IMR-90 (cell line): ENCODE results near the gene HMCES. TPM values are rescaled to one million over a fixed set of nuclear protein-coding genes. Genes with fewer than 3 reads are reported as not detected.

Source experiments
- ATAC-seq: fragments of 200-7000 bp; cut with Tn5 transposase; 2 replicates; pipeline ENCODE4 v1.9.1; 2020; ENCODE audit warnings: low read depth, mild to moderate bottlenecking, moderate library complexity
- BruUV-seq: library from RNA; stranded (reverse); fragments of 400-500 nt; replicated peaks from 2 replicates; lab custom pipeline; 2021; lab: Mats Ljungman, UMichigan
- CTCF ChIA-PET: fragments of 300-600 bp; formaldehyde crosslinking; extraction: SDS; loops from one replicate; lab custom pipeline; 2021; ENCODE audit warnings: antibody characterized with exemption; lab: Yijun Ruan, JAX
- POLR2A ChIA-PET: fragments of 300-600 bp; sonication (Branson Sonifier 250); formaldehyde crosslinking; loops from one replicate; lab custom pipeline; 2022; ENCODE audit warnings: antibody characterized with exemption; ENCODE audit not compliant: unreplicated experiment; lab: Charles Lee
- DNase-seq: peaks from one replicate; pipeline ENCODE4 v3.0.0; 2013
- H2AFZ ChIP-seq: replicated peaks from 2 replicates; pipeline ENCODE3; 2013; ENCODE audit warnings: low read length, mild to moderate bottlenecking; ENCODE audit not compliant: poor library complexity
- H2AK5ac ChIP-seq: 2 replicates; pipeline ENCODE4 v1.6.1; 2013; ENCODE audit warnings: low read depth, low read length, inconsistent platforms
- H2AK9ac ChIP-seq: replicated peaks from 2 replicates; pipeline ENCODE3; 2013; ENCODE audit warnings: mild to moderate bottlenecking, low read depth, low read length, moderate library complexity; ENCODE audit not compliant: poor library complexity
- H2BK120ac ChIP-seq: 2 replicates; pipeline ENCODE4 v1.6.1; 2013; ENCODE audit warnings: low read depth, low read length, inconsistent platforms
- H2BK15ac ChIP-seq: 3 replicates; pipeline ENCODE4 v1.6.1; 2013; ENCODE audit warnings: low read depth, low read length, inconsistent platforms
- H2BK20ac ChIP-seq: 2 replicates; pipeline ENCODE4 v1.6.1; 2013; ENCODE audit warnings: low read depth, mild to moderate bottlenecking, inconsistent platforms, low read length, moderate library complexity
- H2BK5ac ChIP-seq: 2 replicates; pipeline ENCODE4 v1.6.1; 2013; ENCODE audit warnings: mild to moderate bottlenecking, low read depth, low read length, inconsistent platforms; ENCODE audit not compliant: poor library complexity, severe bottlenecking
- H3K14ac ChIP-seq: replicated peaks from 2 replicates; pipeline ENCODE4 v1.6.1; 2013; ENCODE audit warnings: low read depth, low read length, inconsistent platforms
- H3K18ac ChIP-seq: 2 replicates; pipeline ENCODE4 v1.6.1; 2013; ENCODE audit warnings: low read depth, low read length, control low read depth
- H3K23ac ChIP-seq: 2 replicates; pipeline ENCODE4 v1.6.1; 2013; ENCODE audit warnings: low read depth, low read length, inconsistent platforms
- H3K27ac ChIP-seq: 2 replicates; pipeline ENCODE4 v1.5.1; 2013; ENCODE audit warnings: mild to moderate bottlenecking, control low read depth, low read length; ENCODE audit not compliant: insufficient read depth
- H3K27me3 ChIP-seq: 2 replicates; pipeline ENCODE4 v1.6.1; 2013; ENCODE audit warnings: low read length; ENCODE audit not compliant: control insufficient read depth, insufficient read depth
- H3K36me3 ChIP-seq: 2 replicates; pipeline ENCODE4 v1.6.1; 2013; ENCODE audit warnings: low read length, mixed read lengths; ENCODE audit not compliant: control insufficient read depth, insufficient read depth
- H3K4ac ChIP-seq: 2 replicates; pipeline ENCODE4 v1.6.1; 2013; ENCODE audit warnings: low read depth, low read length, inconsistent platforms
- H3K4me1 ChIP-seq: 2 replicates; pipeline ENCODE4 v1.6.1; 2013; ENCODE audit warnings: low read length, mixed read lengths; ENCODE audit not compliant: control insufficient read depth, insufficient read depth
- H3K4me2 ChIP-seq: 2 replicates; pipeline ENCODE4 v1.6.1; 2013; ENCODE audit warnings: low read depth, mild to moderate bottlenecking, control low read depth, low read length, moderate library complexity
- H3K4me3 ChIP-seq: 2 replicates; pipeline ENCODE4 v1.5.1; 2013; ENCODE audit warnings: low read depth, mild to moderate bottlenecking, control low read depth, low read length, moderate library complexity; ENCODE audit not compliant: insufficient read depth
- H3K56ac ChIP-seq: 2 replicates; pipeline ENCODE4 v1.6.1; 2013; ENCODE audit warnings: low read length, inconsistent platforms; ENCODE audit not compliant: insufficient read depth; ENCODE audit errors: extremely low read depth
- H3K79me1 ChIP-seq, 2 experiments: 2 replicates each; pipeline ENCODE4 v1.6.1; 2013; ENCODE audit warnings: low read length in 2 of 2, inconsistent platforms in 1 of 2, low read depth in 1 of 2
- H3K9ac ChIP-seq: 2 replicates; pipeline ENCODE4 v1.6.1; 2013; ENCODE audit warnings: low read depth, low read length, control low read depth
- H3K9me1 ChIP-seq: 2 replicates; pipeline ENCODE4 v1.6.1; 2013; ENCODE audit warnings: low read length, inconsistent platforms; ENCODE audit not compliant: insufficient read depth
- H3K9me3 ChIP-seq: 2 replicates; pipeline ENCODE4 v1.6.1; 2013; ENCODE audit warnings: low read length; ENCODE audit not compliant: control insufficient read depth, insufficient read depth
- H4K20me1 ChIP-seq: 2 replicates; pipeline ENCODE4 v1.6.1; 2013; ENCODE audit warnings: low read length, inconsistent platforms; ENCODE audit not compliant: insufficient read depth
- H4K5ac ChIP-seq: 2 replicates; pipeline ENCODE4 v1.6.1; 2013; ENCODE audit warnings: mild to moderate bottlenecking, low read depth, low read length, control low read depth
- H4K8ac ChIP-seq, 2 experiments: 2 replicates each; pipeline ENCODE4 v1.6.1; 2013; ENCODE audit warnings: low read depth in 2 of 2, low read length in 2 of 2, control low read depth in 1 of 2, inconsistent platforms in 1 of 2
- H4K91ac ChIP-seq: 2 replicates; pipeline ENCODE4 v1.6.1; 2013; ENCODE audit warnings: low read depth, low read length, inconsistent platforms; ENCODE audit not compliant: insufficient read depth
- BHLHE40 ChIP-seq: fragments of 150-350 bp; IDR thresholded peaks from 2 replicates; pipeline ENCODE4 v1.6.1; 2016; ENCODE audit warnings: mild to moderate bottlenecking, low read depth, low read length
- USF2 ChIP-seq: fragments of 150-350 bp; IDR thresholded peaks from 2 replicates; pipeline ENCODE4 v1.6.1; 2017; ENCODE audit warnings: mild to moderate bottlenecking, antibody characterized with exemption, low read length, low read depth
- WGBS, 2 experiments: methylation state at CpG; one replicate each; pipeline versions ENCODE4 v1.1.5 to v1.1.7; 2013; ENCODE audit warnings: missing lambda C conversion rate in 2 of 2; ENCODE audit not compliant: insufficient read length in 1 of 2; ENCODE audit errors: extremely low coverage in 2 of 2; 5-methylcytosine and 5-hydroxymethylcytosine counted together
- dilution Hi-C: fragments of 300-500 bp; cut with HindIII; formaldehyde crosslinking; loops from one replicate; pipeline ENCODE4 v1.14.3; 2018; ENCODE audit warnings: low sequenced_read_pairs; ENCODE audit not compliant: unreplicated experiment
- in situ Hi-C: fragments of 300-500 bp; cut with MboI; formaldehyde crosslinking; loops from 3 replicates; pipeline ENCODE4 v1.14.3; 2019; ENCODE audit warnings: low sequenced_read_pairs, inconsistent platforms, mixed read lengths
- intact Hi-C: fragments of 100-400 bp; cut with micrococcal nuclease; formaldehyde crosslinking; loops from 2 replicates; pipeline ENCODE4 v1.10.0; 2022
- polyA plus RNA-seq, 3 experiments: library from polyadenylated mRNA; depleted of rRNA; stranded (reverse); fragments of >200 nt; gene quantifications; 2 replicates each; pipeline ENCODE4 v1.2.3, GENCODE V29; 2012; ENCODE audit warnings: low replicate concordance in 1 of 3
- total RNA-seq: library from RNA; depleted of rRNA; stranded (reverse); fragments of >200 nt; gene quantifications from 2 replicates; pipeline ENCODE4 v1.2.3, GENCODE V29; 2012

HMCES gene
- total and polyA plus RNA-seq, 2 of the 4 experiments (the other 2 are of a cell fraction) = 26.0 to 30.5 TPM

- H3K4me3 ChIP-seq = no peak overlapping the region
- DNase-seq (no peak), ATAC-seq (no peak)
- H2BK15ac ChIP-seq = no peak overlapping the region
- no peak overlapping the region for H2AK9ac ChIP-seq
- no peak overlapping the region; the same call in 1 of the 2 replicates for H3K23ac ChIP-seq
- H3K9me1 ChIP-seq = peaks cover 6% of the 10 kb centered on the region; the same call in 1 of the 2 replicates
- no peak overlapping the region for H2AFZ ChIP-seq
- no TSS peak for BruUV-seq
- no peak overlapping the region for H4K91ac ChIP-seq
- H4K8ac ChIP-seq = no peak overlapping the region; a peak in 1 of 4 replicates
- no peak overlapping the region for H3K56ac ChIP-seq
- no peak overlapping the region for H2BK120ac ChIP-seq
- H3K18ac ChIP-seq = no peak overlapping the region
- H4K20me1 ChIP-seq = peaks cover 10% of the 10 kb centered on the region; the same call in 1 of the 2 replicates
- no peak overlapping the region for H2BK5ac ChIP-seq
- peaks cover 17% of the 10 kb centered on the region for H3K36me3 ChIP-seq
- ChIA-PET CTCF (interaction anchor here (1.7 kb wide), 1 partner anchor 36 kb away, joined by 6 read pairs; a partner anchor contains a TSS), POLR2A (no interaction called here)
- H3K4me2 ChIP-seq = peak overlapping the region; percentile 97
- no peak overlapping the region for H3K4ac ChIP-seq
- H2BK20ac ChIP-seq = no peak overlapping the region
- WGBS, 2 experiments = no CpG with 5 or more reads among the region's 2 CpGs
- no peak overlapping the region for H3K27ac ChIP-seq
- no peaks in the 10 kb centered on the region for H3K9me3 ChIP-seq
- dilution Hi-C loops (no loop called here), in situ Hi-C loops (no loop called here), intact Hi-C loops (no loop called here)
- no peak overlapping the region for H2AK5ac ChIP-seq
- no peak for TF ChIP-seq BHLHE40
- TF ChIP-seq USF2 = no peak
- no peak overlapping the region for H3K9ac ChIP-seq
- peaks cover 10 to 28% of the 10 kb centered on the region in 2 experiments for H3K79me1 ChIP-seq
- peaks cover 7% of the 10 kb centered on the region; the same call in 1 of the 2 replicates for H3K4me1 ChIP-seq
- H4K5ac ChIP-seq = no peak overlapping the region
- no peaks in the 10 kb centered on the region for H3K27me3 ChIP-seq
- no peak overlapping the region for H3K14ac ChIP-seq
Observed at GRCh38 chr3:129280183-129280582, 1.5 kb downstream of the HMCES start.
